ENCODE results near the gene DRG1.
"Not testable (repeated sequence)": the region's sequence is repeated elsewhere in the genome, so short reads cannot be mapped to it uniquely, and the experiment has no call there.

DRG1 gene

GRCh38 chr22:31443516-31443915 lies 44.1 kb downstream of the DRG1 start:
- no peak for DNase-seq

- DNase-seq: no peak
Measured at GRCh38 chr22:31445642-31446041, 46.2 kb downstream of the DRG1 start.

- no peak for DNase-seq
Measured at GRCh38 chr22:31446208-31446607, 46.8 kb downstream of the DRG1 start.

GRCh38 chr22:31446767-31447166 lies 47.4 kb downstream of the DRG1 start:
- DNase-seq: no peak

GRCh38 chr22:31447337-31447736 lies 47.9 kb downstream of the DRG1 start:
- no peak for DNase-seq

GRCh38 chr22:31448382-31448781 lies 49.0 kb downstream of the DRG1 start:
- DNase-seq: no peak

GRCh38 chr22:31449506-31449905 lies 50.1 kb downstream of the DRG1 start:
- DNase-seq: no peak

GRCh38 chr22:31451709-31452571 lies 52.5 kb downstream of the DRG1 start:
- DNase-seq: no peak

GRCh38 chr22:31461699-31462098 lies 62.3 kb downstream of the DRG1 start:
- no peak for DNase-seq

GRCh38 chr22:31465307-31465706 lies 65.9 kb downstream of the DRG1 start:
- no peak for DNase-seq

- DNase-seq: no peak
Measured at GRCh38 chr22:31474743-31475142, 75.3 kb downstream of the DRG1 start.

GRCh38 chr22:31475800-31476199 lies 76.4 kb downstream of the DRG1 start:
- no peak for DNase-seq

GRCh38 chr22:31477329-31477728 lies 77.9 kb downstream of the DRG1 start:
- DNase-seq: no peak

GRCh38 chr22:31481129-31481528 lies 81.7 kb downstream of the DRG1 start:
- DNase-seq: no peak

GRCh38 chr22:31482470-31482869 lies 83.1 kb downstream of the DRG1 start:
- not testable (repeated sequence) for DNase-seq

Measured in CD4-positive, alpha-beta T cell treated with Interferon gamma for 1 hour (primary cell).